BJ (cell line): ENCODE data around the gene TUBGCP2. TPM values are rescaled to one million over a fixed set of nuclear protein-coding genes. Genes with fewer than 3 reads are reported as not detected.

Experiments
- CTCF ChIA-PET: fragments of 350-600 bp; formaldehyde crosslinking; extraction: SDS; loops from one replicate; lab custom pipeline; 2021; ENCODE audit warnings: antibody characterized with exemption, inconsistent platforms; lab: Yijun Ruan, JAX
- POLR2A ChIA-PET: fragments of 300-600 bp; sonication (Branson Sonifier 250); formaldehyde crosslinking; extraction: SDS; loops from one replicate; lab custom pipeline; 2021; ENCODE audit warnings: antibody characterized with exemption; lab: Charles Lee
- DNase-seq: peaks from one replicate; pipeline ENCODE4 v3.0.0-alpha.2; 2011; ENCODE audit warnings: low read depth
- H3K27me3 ChIP-seq: 2 replicates; pipeline ENCODE4 v1.6.0; 2011; ENCODE audit warnings: low read length; ENCODE audit not compliant: control insufficient read depth, insufficient read depth
- H3K36me3 ChIP-seq: 2 replicates; pipeline ENCODE4 v1.5.1; 2011; ENCODE audit warnings: low read length; ENCODE audit not compliant: control insufficient read depth, insufficient read depth
- H3K4me3 ChIP-seq: 2 replicates; pipeline ENCODE4 v1.5.1; 2011; ENCODE audit warnings: low read depth, mild to moderate bottlenecking, control low read depth, low read length
- polyA plus RNA-seq: library from polyadenylated mRNA; depleted of rRNA; stranded (reverse); fragments of >200 nt; gene quantifications from 2 replicates; pipeline ENCODE4 v1.2.3, GENCODE V29; 2011
- TF ChIP-seq, protein P1 (sequence below): IDR thresholded peaks from 2 replicates; pipeline ENCODE4 v1.5.1; 2011; ENCODE audit warnings: low read depth, mild to moderate bottlenecking, control low read depth, inconsistent platforms, low read length, moderate library complexity; ENCODE audit not compliant: insufficient read depth

The TUBGCP2 gene
- polyA plus RNA-seq, 1 experiment: 55.8 TPM

GRCh38 chr10:133282846-133283390 is 25.8 kb downstream of the TUBGCP2 start:
- Histone ChIP-seq H3K36me3 (peaks cover 54% of the 10 kb centered on the region), H3K27me3 (no peaks in the 10 kb centered on the region), H3K4me3 (no peak overlapping the region)
- POLR2A ChIA-PET: no interaction called here
- CTCF ChIA-PET: interaction anchor here (0.6 kb wide), 1 partner anchor 132 kb away, joined by 3 read pairs; no protein-coding TSS in a partner anchor
- no peak for DNase-seq
- TF ChIP-seq, protein P1, sequence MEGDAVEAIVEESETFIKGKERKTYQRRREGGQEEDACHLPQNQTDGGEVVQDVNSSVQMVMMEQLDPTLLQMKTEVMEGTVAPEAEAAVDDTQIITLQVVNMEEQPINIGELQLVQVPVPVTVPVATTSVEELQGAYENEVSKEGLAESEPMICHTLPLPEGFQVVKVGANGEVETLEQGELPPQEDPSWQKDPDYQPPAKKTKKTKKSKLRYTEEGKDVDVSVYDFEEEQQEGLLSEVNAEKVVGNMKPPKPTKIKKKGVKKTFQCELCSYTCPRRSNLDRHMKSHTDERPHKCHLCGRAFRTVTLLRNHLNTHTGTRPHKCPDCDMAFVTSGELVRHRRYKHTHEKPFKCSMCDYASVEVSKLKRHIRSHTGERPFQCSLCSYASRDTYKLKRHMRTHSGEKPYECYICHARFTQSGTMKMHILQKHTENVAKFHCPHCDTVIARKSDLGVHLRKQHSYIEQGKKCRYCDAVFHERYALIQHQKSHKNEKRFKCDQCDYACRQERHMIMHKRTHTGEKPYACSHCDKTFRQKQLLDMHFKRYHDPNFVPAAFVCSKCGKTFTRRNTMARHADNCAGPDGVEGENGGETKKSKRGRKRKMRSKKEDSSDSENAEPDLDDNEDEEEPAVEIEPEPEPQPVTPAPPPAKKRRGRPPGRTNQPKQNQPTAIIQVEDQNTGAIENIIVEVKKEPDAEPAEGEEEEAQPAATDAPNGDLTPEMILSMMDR: no peak

GRCh38 chr10:133281628-133282372 is 26.9 kb downstream of the TUBGCP2 start:
- Histone ChIP-seq H3K27me3 (no peaks in the 10 kb centered on the region), H3K4me3 (no peak overlapping the region), H3K36me3 (peaks cover 49% of the 10 kb centered on the region)
- DNase-seq: no peak
- TF ChIP-seq, protein P1: no peak
- CTCF ChIA-PET: interaction anchor here (1.1 kb wide), 1 partner anchor 26 kb away, joined by 3 read pairs; no protein-coding TSS in a partner anchor
- POLR2A ChIA-PET: no interaction called here

- Histone ChIP-seq H3K36me3 (peaks cover 46% of the 10 kb centered on the region), H3K27me3 (no peaks in the 10 kb centered on the region), H3K4me3 (no peak overlapping the region)
- POLR2A ChIA-PET: no interaction called here
- CTCF ChIA-PET: interaction anchor here (1.8 kb wide), 1 partner anchor 27 kb away, joined by 6 read pairs; no protein-coding TSS in a partner anchor
- no peak for DNase-seq
- TF ChIP-seq, protein P1: no peak
Measured at GRCh38 chr10:133281084-133281483, 27.6 kb downstream of the TUBGCP2 start.

- no peak overlapping the region for H3K4me3 ChIP-seq
- POLR2A ChIA-PET: no interaction called here
- DNase-seq: no peak
- peaks cover 45% of the 10 kb centered on the region for H3K36me3 ChIP-seq
- TF ChIP-seq, protein P1: no peak
- H3K27me3 ChIP-seq: no peaks in the 10 kb centered on the region
- CTCF ChIA-PET: interaction anchor here (1.8 kb wide), 1 partner anchor 27 kb away, joined by 6 read pairs; no protein-coding TSS in a partner anchor
Measured at GRCh38 chr10:133280391-133281059, 28.1 kb downstream of the TUBGCP2 start.
